ENCODE measurements around the gene THSD4. TPM values are rescaled to one million over a fixed set of nuclear protein-coding genes. Genes with fewer than 3 reads are reported as not detected.

The THSD4 gene
- total and polyA plus RNA-seq, 2 of the 8 experiments (the other 6 are each of a cell fraction or from before 2014, with no cell fraction given): 2.5 to 6.2 TPM

DNA sequence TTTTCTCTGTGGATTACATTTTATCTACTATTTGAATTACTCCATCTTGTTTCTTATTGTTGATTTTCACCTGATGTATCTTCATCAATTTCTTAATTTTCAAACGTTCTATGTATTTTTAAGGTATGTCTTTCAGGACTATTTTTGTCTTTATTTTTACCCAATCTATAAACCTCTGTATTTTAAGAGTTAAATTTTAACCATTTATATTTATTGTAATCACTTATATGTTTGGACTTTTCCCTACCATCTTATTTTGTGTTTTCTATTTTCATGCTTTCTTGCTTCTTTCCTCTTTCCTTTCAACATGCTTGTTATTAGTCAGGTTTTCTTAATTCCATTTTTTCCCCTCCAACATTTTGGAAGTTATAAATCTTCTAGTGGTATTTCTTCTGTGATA is 645.6 kb downstream of the THSD4 start (continued):
- no peak for TF ChIP-seq NANOG (IDR thresholded peaks at IDR 0.05; ENCODE audit: insufficient read depth, low read depth, low read length, poor library complexity, severe bottlenecking)
- TF ChIP-seq BCL11A (IDR thresholded peaks at IDR 0.05; ENCODE audit: low read depth in 2 of 2, low read length in 2 of 2): no peak
- TF ChIP-seq PHF8 (conservative IDR thresholded peaks at IDR 0.05; ENCODE audit: low read depth, low read length): no peak
- no peak for TF ChIP-seq POLR2A (IDR thresholded peaks at IDR 0.05; ENCODE audit: control extremely low read depth in 1 of 2, low read depth in 2 of 2, low read length in 2 of 2)
- no peak for TF ChIP-seq SP2 (IDR thresholded peaks at IDR 0.05; ENCODE audit: low read length)
- no peak for TF ChIP-seq GTF2F1 (IDR thresholded peaks at IDR 0.05; ENCODE audit: borderline replicate concordance, low read depth, low read length)

All from H1 (cell line).